GM19452 (cell line): ENCODE results near the gene HEATR9.

Source experiments
- ATAC-seq: cut with Tn5 transposase; IDR thresholded peaks from one replicate; pipeline ENCODE4 v1.9.1; 2021; ENCODE audit not compliant: unreplicated experiment

Gene HEATR9

DNA sequence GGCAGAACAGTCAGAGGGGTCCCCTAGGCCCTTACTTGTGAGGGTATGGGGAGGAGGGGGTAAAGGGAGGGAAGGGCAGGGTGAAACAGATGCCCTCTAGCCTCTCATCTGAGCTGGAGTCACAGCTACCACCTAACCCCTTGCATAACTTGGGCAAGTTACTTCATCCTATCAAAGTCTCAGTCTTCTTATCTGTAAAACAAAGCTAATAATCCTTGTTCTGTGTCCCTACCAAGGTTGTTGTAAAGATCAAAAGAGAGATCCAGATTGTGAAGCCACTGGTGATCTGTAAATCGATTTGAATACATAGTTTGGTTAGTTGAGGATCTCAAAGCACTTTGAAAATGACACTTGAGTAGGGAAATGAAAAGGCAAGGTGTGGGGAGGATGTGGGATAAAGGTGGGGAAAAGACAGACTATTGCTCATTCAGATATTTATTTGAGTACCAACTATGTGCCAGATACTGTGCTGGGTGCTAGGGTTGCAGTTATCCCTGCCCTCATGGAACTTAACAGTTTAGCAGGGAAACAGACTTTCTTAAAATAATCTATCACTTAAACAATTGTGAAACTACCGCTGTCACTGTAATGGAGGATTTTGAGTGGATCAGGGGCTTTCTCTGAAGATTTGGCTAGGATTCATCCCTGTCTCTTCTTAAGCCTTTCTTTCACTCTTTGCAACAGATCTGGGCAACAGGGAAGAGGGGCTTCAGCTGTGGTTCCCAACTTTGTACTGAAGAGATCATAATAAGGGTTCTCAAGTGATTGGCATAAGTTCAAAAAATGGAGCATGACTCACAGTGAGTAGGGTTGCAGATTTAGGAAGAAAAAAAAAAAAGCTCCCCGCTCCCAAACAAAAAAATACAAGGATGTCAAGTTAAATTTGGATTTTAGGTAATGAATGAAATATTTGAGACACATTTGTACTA is 3.0 kb downstream of the HEATR9 start:
- no peak for ATAC-seq

DNA sequence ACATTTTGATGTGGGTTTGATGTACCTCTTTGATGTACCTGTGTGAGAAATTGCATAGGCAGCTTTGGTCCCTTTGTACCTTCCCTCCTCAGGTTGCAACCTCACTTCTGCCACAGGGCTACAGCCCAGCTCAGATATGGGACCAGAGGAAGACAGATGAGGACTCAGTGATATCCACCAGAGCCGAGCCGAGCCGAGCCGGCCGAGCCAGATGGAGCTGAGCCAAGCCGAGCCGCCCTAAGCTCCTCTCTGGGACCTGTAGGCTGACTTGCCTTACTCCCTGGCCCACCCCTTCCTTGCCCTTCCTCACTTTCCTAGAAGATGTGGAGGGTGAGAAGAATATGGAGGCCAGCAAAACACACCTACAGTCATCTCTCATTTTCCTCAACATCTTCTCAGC is 3.8 kb downstream of the HEATR9 start:
- no peak for ATAC-seq

DNA sequence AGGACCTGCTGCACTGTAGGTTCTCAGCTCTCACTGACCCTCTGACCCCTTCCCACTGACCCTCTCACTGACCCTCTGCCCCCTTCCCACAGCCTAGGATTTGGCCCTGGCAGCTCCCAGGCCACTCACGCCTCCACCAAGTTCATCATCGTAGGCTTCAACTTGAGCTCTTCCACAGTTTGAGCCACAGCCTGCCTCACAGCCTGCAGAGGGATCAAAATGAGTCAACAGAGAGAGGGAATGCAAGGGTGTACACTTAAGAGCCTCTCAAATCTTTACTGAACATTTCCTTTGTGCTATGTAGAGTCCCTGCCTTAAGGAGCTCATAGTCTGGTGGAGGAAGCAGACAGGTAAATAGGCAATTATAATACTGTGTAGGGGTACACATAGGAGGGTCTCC is 12.1 kb downstream of the HEATR9 start:
- ATAC-seq, result no peak

DNA sequence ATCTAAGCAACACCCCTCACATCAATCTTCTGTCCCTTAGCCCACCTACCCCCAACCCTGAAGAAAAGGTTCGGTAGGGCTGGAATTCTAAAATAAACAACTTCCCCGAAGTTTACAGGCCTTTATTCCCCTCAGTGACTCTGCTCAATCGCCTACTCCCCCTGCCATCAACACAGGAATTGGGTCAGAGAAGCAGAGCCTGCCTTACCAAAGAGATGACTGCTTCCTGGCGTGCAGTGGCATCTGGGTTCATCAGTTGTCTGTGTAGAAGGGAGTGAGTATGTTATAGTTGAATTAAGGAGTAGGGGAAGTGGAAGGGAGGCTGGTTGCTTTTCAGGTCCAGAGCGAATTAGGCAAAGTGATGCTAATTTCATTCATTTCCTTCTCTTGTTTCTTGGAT is 12.7 kb downstream of the HEATR9 start:
- no peak for ATAC-seq

DNA sequence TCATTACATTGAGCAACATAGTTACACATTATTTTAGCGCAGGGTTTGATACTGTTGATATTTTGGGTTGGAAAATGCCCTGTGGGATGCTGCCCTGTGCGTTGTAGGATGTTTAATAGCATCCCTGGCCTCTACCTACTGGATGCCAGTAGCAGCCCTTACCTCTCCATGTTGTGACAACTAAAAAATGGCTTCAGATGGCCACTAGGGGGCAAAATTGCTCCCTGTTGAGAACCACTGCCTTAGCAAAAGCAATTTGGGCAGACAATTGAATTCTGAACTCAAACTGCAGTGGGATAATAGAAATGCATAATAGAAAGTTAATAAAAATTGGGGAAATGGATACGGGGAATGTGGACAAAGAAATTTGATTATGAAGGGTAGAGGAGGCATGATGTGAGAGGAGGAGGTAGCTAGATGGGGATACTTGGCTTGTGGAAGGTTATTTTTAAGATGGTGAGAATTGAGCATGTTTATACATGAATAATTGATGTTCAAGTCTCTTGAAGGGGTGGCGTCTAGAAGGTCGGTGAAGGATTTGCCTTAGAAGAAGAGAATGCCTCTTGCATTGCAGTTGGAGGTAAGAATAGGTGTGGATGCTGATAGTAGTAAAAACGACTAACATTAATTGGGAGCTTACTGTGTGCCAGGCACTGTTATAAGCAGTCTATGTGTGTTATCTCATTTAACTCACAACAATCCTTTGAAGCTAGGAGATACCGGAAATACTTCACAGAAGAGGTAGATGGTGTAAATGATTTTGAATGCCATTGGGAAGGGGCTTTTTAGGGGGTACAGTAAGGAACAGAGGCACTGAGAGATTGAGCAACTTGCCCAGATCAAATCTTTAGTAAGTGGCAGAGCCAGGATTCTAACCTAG is 19.0 kb downstream of the HEATR9 start:
- ATAC-seq, result no peak

DNA sequence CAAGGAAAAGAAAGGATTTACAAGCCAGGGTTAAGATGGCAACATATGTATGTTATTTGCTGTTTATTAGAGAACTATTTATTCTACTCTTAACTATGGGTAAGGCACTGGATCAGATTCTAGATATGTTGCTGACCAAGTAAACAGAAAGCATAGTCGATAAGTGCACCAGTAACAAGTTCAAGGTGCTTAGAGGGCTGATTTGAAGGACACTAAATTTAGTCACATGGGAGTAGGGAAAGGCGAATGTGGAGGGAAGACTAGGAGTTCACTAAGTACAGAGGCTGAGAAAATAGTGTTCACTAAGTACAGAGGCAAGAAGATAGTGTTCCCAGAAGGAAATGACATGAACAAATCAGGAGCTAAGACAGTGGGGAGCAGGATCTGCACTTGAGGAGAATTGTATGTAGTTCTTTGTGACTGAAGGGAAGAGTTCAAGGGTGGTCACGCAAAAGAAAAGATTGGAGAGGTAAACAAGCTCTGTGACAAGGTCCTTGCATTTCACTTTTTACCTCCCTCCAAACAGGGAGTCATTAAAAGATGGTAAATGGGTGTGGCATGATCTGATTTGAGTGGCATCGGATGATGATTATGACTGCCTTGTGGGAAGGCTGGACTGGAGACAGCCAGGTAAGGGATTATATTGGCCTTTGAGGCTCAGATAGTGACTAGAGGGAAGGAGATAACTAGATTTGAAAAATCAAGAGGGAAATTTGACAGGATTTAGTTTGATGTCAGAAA is 20.9 kb downstream of the HEATR9 start:
- no peak for ATAC-seq

DNA sequence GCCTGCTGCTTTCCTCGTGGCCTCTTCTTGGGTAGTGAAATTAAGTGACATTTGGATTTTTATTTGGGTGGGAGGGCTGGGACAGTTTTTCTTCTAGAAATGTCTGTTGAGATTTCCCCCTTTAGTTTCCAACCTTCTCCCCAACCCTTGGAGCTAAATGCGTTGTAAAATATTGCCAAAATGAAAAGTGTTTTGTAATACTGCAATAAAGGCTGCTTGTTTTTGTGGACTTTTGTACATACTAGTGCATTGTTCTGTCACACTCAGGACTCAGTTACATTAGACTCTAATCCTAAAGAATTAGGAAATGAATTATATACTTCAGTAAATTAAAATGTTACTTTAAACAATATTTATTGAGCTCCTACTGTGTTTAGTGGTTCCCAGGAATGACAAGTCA is 21.7 kb downstream of the HEATR9 start:
- no peak for ATAC-seq

DNA sequence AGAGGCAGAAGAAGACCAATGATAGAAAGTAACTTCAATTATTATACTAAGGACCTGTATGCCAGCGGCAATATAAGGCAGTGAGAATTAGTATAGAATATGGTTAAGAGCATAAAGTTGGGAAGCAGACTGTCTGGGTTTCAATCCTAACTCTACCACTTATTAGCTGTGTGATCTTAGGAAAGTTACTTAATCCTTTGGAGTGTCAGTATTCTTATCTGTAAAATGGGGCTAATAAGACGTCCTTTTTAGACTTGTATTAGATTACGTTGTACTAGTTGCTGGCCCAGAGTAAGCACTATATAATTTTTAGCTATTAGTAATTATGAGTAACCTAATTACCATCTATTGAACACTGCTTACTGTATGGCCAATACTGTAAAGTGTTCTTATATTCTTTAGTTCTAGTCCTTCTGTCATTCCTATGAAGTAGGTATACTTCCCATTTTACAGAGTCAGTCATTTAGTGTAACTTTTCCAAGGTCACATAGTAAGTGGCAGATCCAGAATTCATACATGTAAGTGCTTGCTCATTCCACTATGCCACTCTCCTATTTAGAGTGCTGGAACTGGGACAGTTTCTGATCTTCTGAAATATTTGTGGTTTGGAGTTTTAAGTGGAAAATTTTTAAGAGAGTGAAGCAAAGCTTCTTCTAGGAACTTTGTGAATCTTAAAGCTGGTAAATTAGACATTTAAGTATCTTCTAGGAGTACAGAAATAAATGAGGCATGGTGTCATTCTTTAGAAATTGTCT is 22.5 kb downstream of the HEATR9 start:
- no peak for ATAC-seq

DNA sequence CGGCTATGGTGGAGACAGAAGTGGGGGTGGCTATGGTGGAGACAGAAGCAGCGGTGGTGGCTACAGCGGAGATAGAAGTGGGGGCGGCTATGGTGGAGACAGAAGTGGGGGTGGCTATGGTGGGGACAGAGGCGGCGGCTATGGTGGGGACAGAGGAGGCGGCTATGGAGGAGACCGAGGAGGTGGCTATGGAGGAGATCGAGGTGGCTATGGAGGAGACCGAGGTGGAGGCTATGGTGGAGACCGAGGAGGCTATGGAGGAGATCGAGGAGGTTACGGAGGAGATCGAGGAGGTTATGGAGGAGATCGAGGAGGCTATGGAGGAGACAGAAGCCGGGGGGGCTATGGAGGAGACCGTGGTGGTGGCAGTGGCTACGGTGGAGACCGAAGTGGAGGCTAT is 24.1 kb downstream of the HEATR9 start:
- no peak for ATAC-seq

DNA sequence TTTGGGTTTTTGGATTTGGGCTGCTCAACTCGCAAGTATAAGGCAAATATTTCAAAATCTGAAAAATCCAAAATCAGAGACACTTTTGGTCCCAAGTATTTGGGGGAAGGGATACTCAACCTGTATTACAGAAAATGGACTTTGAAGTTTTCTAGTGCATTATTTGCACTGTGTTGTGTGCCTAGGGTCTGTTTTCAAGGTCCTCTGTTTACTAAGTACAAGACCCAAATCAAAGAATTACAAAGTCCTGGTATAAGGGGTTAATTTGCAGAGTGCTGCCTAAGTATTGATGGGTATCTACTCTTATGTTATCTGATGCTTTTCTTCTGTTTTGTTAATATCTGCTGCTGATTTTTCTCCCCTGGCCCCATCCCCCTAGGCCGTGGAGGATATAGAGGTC is 25.0 kb downstream of the HEATR9 start:
- no peak for ATAC-seq

DNA sequence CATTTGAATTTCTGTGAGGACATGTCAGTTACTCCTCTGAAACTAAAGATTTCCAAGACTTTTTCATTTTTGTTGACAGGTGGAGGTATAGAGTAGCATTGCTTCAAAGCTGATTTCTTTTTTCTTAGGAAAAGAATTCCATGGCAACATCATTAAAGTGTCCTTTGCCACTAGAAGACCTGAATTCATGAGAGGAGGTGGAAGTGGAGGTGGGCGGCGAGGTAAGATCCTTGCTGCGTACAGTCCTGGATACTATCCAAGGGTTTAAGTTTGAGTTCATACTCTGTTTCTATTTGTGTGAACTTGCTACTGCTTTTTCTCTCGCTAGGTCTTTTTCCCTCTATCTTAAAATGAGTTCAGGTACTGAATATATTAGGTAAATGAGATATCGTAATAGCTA is 26.5 kb downstream of the HEATR9 start:
- no peak for ATAC-seq

DNA sequence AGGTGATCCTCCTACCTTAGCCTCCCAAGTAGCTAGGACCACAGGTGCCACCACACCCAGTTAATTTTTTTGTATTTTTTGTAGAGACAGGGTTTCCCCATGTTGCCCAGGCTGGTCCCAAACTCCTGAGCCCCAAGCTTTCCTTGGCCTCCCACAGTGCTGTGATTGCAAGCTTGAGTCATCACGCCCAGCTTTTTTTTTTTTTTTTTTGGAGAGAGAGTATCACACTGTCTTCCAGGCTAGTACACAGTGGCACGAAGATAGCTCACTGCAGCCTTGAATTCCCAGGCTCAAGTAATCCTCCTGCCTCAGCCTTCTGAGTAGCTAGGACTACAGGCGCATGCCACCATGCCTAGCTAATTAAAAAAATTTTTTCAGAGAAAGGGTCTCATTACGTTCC is 27.2 kb downstream of the HEATR9 start:
- ATAC-seq, result no peak

DNA sequence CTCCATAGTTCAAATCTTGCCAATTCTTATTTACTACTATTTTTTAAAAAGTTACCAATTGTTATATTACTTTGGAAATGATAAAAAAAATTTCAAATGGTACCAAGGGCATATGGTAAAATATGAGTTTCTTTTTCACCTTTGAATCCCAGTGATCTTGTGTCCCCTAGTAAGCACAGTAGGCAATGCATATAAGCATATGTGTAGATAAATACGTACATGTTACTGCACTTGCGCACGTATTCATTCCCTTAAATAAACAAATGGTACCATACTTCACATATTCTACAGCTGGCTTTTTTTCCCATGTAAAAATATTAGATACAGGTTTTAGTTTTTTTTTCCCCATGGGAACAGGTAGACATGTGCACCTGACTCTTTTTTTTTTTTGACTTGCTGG is 27.6 kb downstream of the HEATR9 start:
- ATAC-seq, result no peak

DNA sequence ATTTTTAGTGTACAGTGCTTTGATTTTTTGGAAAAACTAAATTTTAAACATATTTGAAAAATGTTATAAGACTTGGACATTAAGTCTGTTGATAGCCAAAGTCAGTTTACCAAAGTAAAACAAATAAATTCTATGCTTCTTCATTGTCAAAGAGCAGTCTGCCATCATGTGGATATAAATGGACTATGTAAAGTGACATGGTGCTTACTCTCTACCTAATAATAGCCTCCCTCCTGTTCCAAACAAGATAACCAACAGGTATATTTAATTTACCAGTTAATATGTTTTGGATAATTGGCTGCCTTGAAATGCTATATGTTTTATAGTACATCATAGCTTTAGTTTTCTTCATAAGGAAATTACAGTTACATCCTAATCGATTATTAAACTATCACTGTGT is 43.5 kb downstream of the HEATR9 start:
- no peak for ATAC-seq

DNA sequence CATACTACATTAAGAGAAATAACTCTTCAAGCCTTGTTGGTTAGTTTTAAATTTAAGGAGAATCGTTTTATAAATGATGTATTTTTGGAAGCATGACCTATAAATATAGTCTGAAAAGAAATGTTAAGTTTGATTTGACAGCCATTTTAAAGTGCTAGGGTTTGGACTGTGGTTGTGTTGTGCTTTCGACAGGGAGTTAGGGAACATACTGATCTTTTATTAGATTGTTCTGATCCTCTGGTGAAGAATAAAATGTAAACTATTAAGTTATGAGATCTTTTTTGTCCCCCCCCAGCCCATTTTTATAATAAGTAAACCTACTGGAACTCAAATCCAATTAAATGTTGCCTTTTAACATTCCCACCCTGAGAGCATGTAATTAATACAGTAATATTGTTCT is 47.4 kb downstream of the HEATR9 start:
- no peak for ATAC-seq

DNA sequence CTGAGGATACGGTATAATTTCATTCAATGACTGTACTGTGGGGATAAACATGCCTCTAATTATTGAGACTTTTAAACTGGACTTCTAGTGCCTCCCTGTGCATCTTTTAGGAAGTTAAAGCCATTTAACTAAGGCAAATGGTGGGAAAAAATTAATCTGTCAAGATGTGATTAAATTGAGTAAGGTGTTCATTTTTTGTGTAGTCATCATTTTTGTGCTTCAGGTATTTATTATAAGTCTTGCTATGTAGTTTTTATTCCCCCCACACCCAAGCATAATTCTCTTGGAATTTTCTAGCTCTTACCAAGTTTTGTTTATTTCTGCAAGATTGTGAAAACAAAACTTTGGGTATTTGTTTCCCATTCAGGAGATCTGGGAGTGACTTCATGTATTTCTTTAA is 49.2 kb downstream of the HEATR9 start:
- no peak for ATAC-seq

DNA sequence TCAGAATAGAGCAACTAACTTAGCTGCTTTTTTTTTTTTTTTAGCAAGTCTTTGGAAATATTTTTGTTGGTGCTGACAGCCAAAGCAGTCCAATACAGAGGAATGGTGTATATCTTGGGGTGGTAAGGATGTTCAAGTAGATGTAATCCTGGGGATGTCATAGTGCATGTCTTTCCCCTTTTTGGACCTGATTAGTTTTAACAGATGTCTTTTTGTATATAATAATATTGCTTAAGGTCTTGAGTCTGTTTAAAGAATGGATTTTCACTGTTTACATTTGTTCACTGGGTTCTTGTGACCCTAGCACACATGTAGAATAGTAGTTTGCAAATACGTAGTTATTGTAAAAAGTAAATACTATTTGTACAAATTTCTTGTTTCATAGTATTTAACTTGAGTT is 51.5 kb downstream of the HEATR9 start:
- no peak for ATAC-seq

DNA sequence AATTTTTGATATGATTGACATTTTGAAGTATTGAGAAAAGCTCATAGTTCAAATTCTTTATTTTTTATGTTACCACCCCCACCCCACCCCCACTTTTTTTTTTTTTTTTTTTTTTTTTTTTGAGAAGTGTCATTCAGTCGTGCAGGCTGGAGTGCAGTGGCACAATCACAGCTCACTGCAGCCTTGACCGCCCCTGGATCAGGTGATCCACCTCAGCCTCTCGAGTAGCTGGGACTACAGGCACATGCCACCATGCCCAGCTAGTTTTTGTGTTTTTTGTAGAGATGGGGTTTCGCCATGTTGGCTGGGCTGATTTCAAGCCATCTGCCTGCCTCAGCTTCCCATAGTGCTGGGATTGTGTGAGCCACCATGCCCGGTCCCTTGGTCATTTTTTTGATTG is 52.0 kb downstream of the HEATR9 start:
- ATAC-seq, result no peak

DNA sequence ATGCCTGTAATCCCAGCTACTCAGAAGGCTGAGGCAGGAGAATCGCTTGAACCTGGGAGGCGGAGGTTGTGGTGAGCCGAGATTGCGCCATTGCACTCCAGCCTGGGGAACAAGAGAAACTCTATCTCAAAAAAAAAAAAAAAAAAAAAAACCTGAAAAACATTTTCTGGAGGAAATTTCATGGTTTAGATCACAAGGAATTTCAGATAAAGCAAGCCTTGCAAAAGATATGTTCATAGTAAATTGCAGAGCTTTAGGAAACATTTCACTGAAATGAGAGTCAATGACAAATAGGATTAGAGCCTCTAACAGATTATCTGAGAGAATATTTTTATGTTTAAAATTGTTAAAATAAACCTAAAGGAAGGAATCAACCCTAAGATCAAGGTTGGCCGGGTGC is 56.2 kb downstream of the HEATR9 start:
- no peak for ATAC-seq

DNA sequence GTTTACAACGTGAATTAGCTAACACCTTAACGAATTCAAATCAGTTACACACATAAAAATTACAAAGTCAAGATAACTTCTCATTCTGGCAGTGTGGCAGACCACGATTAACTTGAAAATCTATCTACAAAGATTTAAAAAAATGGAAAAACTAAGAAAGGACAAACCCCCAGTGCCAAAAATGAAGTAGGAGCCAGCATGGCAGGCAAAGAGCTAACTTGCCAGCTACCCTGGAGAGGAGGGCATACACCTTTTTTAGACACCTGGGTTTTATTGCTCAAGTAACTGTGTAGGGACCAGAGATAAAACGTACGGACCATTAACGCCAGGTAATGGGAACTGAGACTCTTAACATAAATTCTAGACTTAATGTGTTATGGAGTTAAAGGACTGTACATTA is 56.9 kb downstream of the HEATR9 start:
- no peak for ATAC-seq
